K562 (cell line): Measurements from ENCODE around the gene PTPRG. TPM values are rescaled to one million over a fixed set of nuclear protein-coding genes. Genes with fewer than 3 reads are reported as not detected.

ENCODE experiments used
- ATAC-seq: fragments of 200-7000 bp; cut with Tn5 transposase; 3 replicates; pipeline ENCODE4 v1.9.1; 2020; ENCODE audit warnings: moderate library complexity
- BruUV-seq: library from RNA; stranded (reverse); fragments of 400-500 nt; replicated peaks from 2 replicates; lab custom pipeline; 2021; lab: Mats Ljungman, UMichigan
- CTCF ChIA-PET: fragments of 300-600 bp; formaldehyde crosslinking; extraction: SDS; loops from one replicate; lab custom pipeline; 2021; ENCODE audit warnings: low intra/inter-chr PET ratio; lab: Yijun Ruan, JAX
- POLR2A ChIA-PET: fragments of 300-600, 350-650 bp; sonication (Branson Sonifier 250); formaldehyde crosslinking; extraction: SDS; loops from one replicate; lab custom pipeline; 2021; ENCODE audit warnings: antibody characterized with exemption, inconsistent platforms; lab: Yijun Ruan, JAX
- DNase-seq, 4 experiments: peaks; one replicate each; pipeline versions ENCODE4 v3.0.0 to v3.0.0-alpha.2; 2011 to 2018; ENCODE audit warnings: low spot score in 3 of 4, mixed read lengths in 3 of 4; ENCODE audit errors: extremely low read depth in 1 of 4
- FAIRE-seq: peaks from 2 replicates; lab custom pipeline; 2011; peaks lifted over from hg19 to GRCh38; lab: Jason Lieb, UNC
- H2AFZ ChIP-seq: 2 replicates; pipeline ENCODE4 v1.6.0; 2011; ENCODE audit warnings: low read depth, low read length, control low read depth, inconsistent platforms
- H3K27ac ChIP-seq: fragments of 200-600 bp; 3 replicates; pipeline ENCODE4 v1.8.0; 2011; ENCODE audit warnings: low read depth, mild to moderate bottlenecking, control low read depth, inconsistent platforms, low read length, moderate library complexity, mixed read lengths; ENCODE audit errors: extremely low read depth
- H3K27me3 ChIP-seq, 2 experiments: fragments of 300-600 bp in 1 of 2; 2 replicates in 1 of 2; 3 replicates in 1 of 2; pipeline versions ENCODE4 v1.6.0 to v1.8.0; 2011; ENCODE audit warnings: inconsistent platforms in 2 of 2, low read length in 2 of 2, mild to moderate bottlenecking in 1 of 2, mixed read lengths in 1 of 2, moderate library complexity in 1 of 2; ENCODE audit not compliant: control insufficient read depth in 2 of 2, insufficient read depth in 2 of 2
- H3K36me3 ChIP-seq: fragments of 300-600 bp; 3 replicates; pipeline ENCODE4 v1.8.0; 2011; ENCODE audit warnings: mild to moderate bottlenecking, low read length, inconsistent platforms; ENCODE audit not compliant: control insufficient read depth, insufficient read depth
- H3K4me1 ChIP-seq, 2 experiments: fragments of 200-600 bp in 1 of 2; replicated peaks in 1 of 2; 2 replicates in 1 of 2; 3 replicates in 1 of 2; pipeline versions ENCODE4 v1.5.1 to v1.8.0; 2011; ENCODE audit warnings: inconsistent platforms in 2 of 2, low read length in 2 of 2, mild to moderate bottlenecking in 1 of 2, mixed read lengths in 1 of 2, moderate library complexity in 1 of 2; ENCODE audit not compliant: control insufficient read depth in 2 of 2, insufficient read depth in 2 of 2
- H3K4me2 ChIP-seq: 2 replicates; pipeline ENCODE4 v1.6.1; 2011; ENCODE audit warnings: low read length, control low read depth, inconsistent platforms, mixed read lengths; ENCODE audit not compliant: insufficient read depth
- H3K4me3 ChIP-seq: fragments of 200-600 bp; sonication (generic), shearing (Covaris generic); 2 replicates; pipeline ENCODE4 v1.5.1; 2016; ENCODE audit warnings: control low read depth, inconsistent platforms
- H3K79me2 ChIP-seq: fragments of 200-600 bp; 3 replicates; pipeline ENCODE4 v1.8.0; 2011; ENCODE audit warnings: low read length, inconsistent platforms; ENCODE audit not compliant: control insufficient read depth, insufficient read depth
- H3K9ac ChIP-seq, 2 experiments: 2 replicates each; pipeline versions ENCODE4 v1.6.0 to v1.6.1; 2011; ENCODE audit warnings: low read depth in 2 of 2, low read length in 2 of 2, control low read depth in 1 of 2, inconsistent platforms in 1 of 2, mild to moderate bottlenecking in 1 of 2, mixed read lengths in 1 of 2; ENCODE audit not compliant: insufficient read depth in 1 of 2
- H3K9me1 ChIP-seq: one replicate; pipeline ENCODE4 v1.6.0; 2011; ENCODE audit warnings: inconsistent platforms, mild to moderate bottlenecking, low read length, moderate library complexity; ENCODE audit not compliant: control insufficient read depth, insufficient read depth
- H3K9me3 ChIP-seq: replicated peaks from 2 replicates; pipeline ENCODE4 v1.5.1; 2011; ENCODE audit warnings: low read depth, low read length, inconsistent platforms; ENCODE audit not compliant: control insufficient read depth, insufficient read depth
- H4K20me1 ChIP-seq: replicated peaks from 2 replicates; pipeline ENCODE4 v1.6.1; 2011; ENCODE audit warnings: low read length, inconsistent platforms, mixed read lengths; ENCODE audit not compliant: control insufficient read depth, insufficient read depth
- CBX8 ChIP-seq: fragments of 200-600 bp; sonication (generic); IDR thresholded peaks from 2 replicates; pipeline ENCODE4 v1.6.1; 2012; ENCODE audit warnings: borderline replicate concordance, mixed run types, low read depth, mild to moderate bottlenecking, moderate library complexity, mixed read lengths, low read length, control low read depth, inconsistent platforms; ENCODE audit not compliant: poor library complexity, severe bottlenecking; ENCODE audit errors: extremely low read depth
- FOXK1 ChIP-seq: sonication (generic); formaldehyde crosslinking; IDR thresholded peaks from 2 replicates; pipeline ENCODE4 v1.8.0; 2022; ENCODE audit warnings: missing genetic modification reagents, mild to moderate bottlenecking, borderline replicate concordance
- FOXM1 ChIP-seq, 2 experiments: fragments of 450-650 bp in 1 of 2; sonication (generic) in 1 of 2; formaldehyde crosslinking in 1 of 2; IDR thresholded peaks; 2 replicates each; pipeline versions ENCODE4 v1.6.1 to v1.9.0; 2017 to 2022; ENCODE audit warnings: low read depth in 2 of 2, mild to moderate bottlenecking in 2 of 2, missing genetic modification reagents in 1 of 2, moderate library complexity in 1 of 2
- MCM2 ChIP-seq: fragments of 450-650 bp; IDR thresholded peaks from 2 replicates; pipeline ENCODE4 v1.6.1; 2017; ENCODE audit warnings: low read depth, mild to moderate bottlenecking
- MTF1 ChIP-seq: fragments of 250-450 bp; sonication (Bioruptor Pico); IDR thresholded peaks from 2 replicates; pipeline ENCODE4 v1.9.0; 2021; ENCODE audit warnings: moderate library complexity, mild to moderate bottlenecking, inconsistent platforms, borderline replicate concordance
- SMC3 ChIP-seq: conservative IDR thresholded peaks from 2 replicates; pipeline ENCODE4 v1.6.1; 2011; ENCODE audit warnings: low read depth, low read length, improper control_type of control experiment; ENCODE audit not compliant: insufficient read depth
- in situ Hi-C: fragments of 300-500 bp; cut with MboI; formaldehyde crosslinking; loops from 4 replicates; pipeline ENCODE4 v1.15.0; 2018; ENCODE audit warnings: inconsistent platforms, mixed read lengths
- intact Hi-C: fragments of 100-400 bp; cut with micrococcal nuclease; formaldehyde crosslinking; loops from 2 replicates; pipeline ENCODE4 v1.14.2; 2022
- polyA plus RNA-seq, 8 experiments: library from polyadenylated mRNA; depleted of rRNA in 4 of 8; stranded (reverse) in 5 of 8; unstranded in 3 of 8; fragments of >200 nt; fragmentation: Nextera tagmentation in 2 of 8; fragmentation: Illumina TruSeq in 1 of 8; extraction: Ambion mirVana in 2 of 8; extraction: Trizol in 1 of 8; gene quantifications; 2 replicates each; pipeline versions ENCODE4 v1.2.1 to v1.2.3, GENCODE V29; 2011 to 2014; ENCODE audit warnings: inconsistent platforms in 1 of 8, missing spikeins in 1 of 8
- total RNA-seq, 7 experiments: library from RNA; depleted of rRNA in 6 of 7; stranded (reverse); fragments of >200 nt in 6 of 7; fragmentation: Illumina TruSeq in 2 of 7; extraction: Trizol in 2 of 7; gene quantifications; 2 replicates each; pipeline versions ENCODE4 v1.2.1 to v1.2.3, GENCODE V29; 2011 to 2021; ENCODE audit warnings: low replicate concordance in 1 of 7
- TF ChIP-seq, protein P1 (sequence below), 2 experiments: fragments of 200-800 bp in 1 of 2; sonication (Bioruptor generic) in 1 of 2; sonication (generic) in 1 of 2; formaldehyde crosslinking in 1 of 2; IDR thresholded peaks in 1 of 2; conservative IDR thresholded peaks in 1 of 2; 2 replicates each; pipeline versions ENCODE4 v1.5.0 to v1.6.1; 2016 to 2020; ENCODE audit warnings: missing compliant biosample characterization in 1 of 2, missing genetic modification characterization in 1 of 2, missing genetic modification reagents in 1 of 2
- TF ChIP-seq, protein P2 (sequence below): fragments of 450-650 bp; formaldehyde crosslinking; IDR thresholded peaks from 2 replicates; pipeline ENCODE4 v1.4.0; 2020; ENCODE audit warnings: mild to moderate bottlenecking, mixed read lengths
- TF ChIP-seq, protein P3 (sequence below), 2 experiments: fragments of 450-650 bp in 1 of 2; sonication (generic) in 1 of 2; formaldehyde crosslinking; conservative IDR thresholded peaks; 2 replicates each; pipeline versions ENCODE4 v1.4.0 to v1.8.1; 2020 to 2022; ENCODE audit warnings: mild to moderate bottlenecking in 1 of 2, missing genetic modification reagents in 1 of 2

Gene PTPRG
- total and polyA plus RNA-seq, 9 of the 15 experiments (the other 6 are each of a cell fraction or from before 2014, with no cell fraction given) = 0.16 TPM; not detected in 8

DNA sequence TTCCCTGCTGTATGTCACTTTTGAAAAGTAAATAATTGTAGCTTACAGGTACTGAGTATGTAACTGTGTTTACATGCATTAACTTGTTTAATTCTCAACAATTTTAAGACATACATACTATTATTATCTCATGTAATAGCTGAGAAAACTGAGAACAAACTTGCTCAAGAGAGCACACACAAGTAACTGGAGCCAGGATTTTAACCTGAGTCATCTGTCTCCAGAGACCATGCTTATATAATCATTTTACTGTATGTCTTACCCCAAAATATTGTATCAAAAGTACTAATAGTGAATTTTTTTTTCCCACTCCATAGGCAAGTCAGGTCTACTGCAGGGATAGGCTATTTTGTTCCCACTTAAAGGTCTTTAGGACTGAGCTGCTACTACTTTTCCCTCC lies 716.6 kb downstream of the PTPRG start:
- FAIRE-seq (no peak), ATAC-seq (no peak), DNase-seq (no peak)
- H3K79me2 ChIP-seq = no peaks in the 10 kb centered on the region
- CTCF ChIA-PET = no interaction called here
- no peaks in the 10 kb centered on the region for H3K36me3 ChIP-seq
- no peaks in the 10 kb centered on the region for H3K4me1 ChIP-seq
- in situ Hi-C loops (no loop called here), intact Hi-C loops (no loop called here)
- H3K9ac ChIP-seq = no peak overlapping the region
- H3K27ac ChIP-seq = no peak overlapping the region
- no peak overlapping the region for H2AFZ ChIP-seq
- H4K20me1 ChIP-seq = no peaks in the 10 kb centered on the region
- H3K4me2 ChIP-seq = no peak overlapping the region
- POLR2A ChIA-PET = no interaction called here
- no peaks in the 10 kb centered on the region for H3K9me3 ChIP-seq
- no TSS peak for BruUV-seq
- no peaks in the 10 kb centered on the region for H3K27me3 ChIP-seq
- H3K9me1 ChIP-seq = no peaks in the 10 kb centered on the region
- TF ChIP-seq CBX8 (no peak), MCM2 (no peak), FOXM1 (IDR thresholded peaks at IDR 0.05; ENCODE audit: low read depth) (no peak), FOXM1 (CRISPR knock-in tag; IDR thresholded peaks at IDR 0.05; ENCODE audit: low read depth) (no peak), FOXK1 (no peak), MTF1 (no peak), SMC3 (no peak)
- TF ChIP-seq, protein P1, sequence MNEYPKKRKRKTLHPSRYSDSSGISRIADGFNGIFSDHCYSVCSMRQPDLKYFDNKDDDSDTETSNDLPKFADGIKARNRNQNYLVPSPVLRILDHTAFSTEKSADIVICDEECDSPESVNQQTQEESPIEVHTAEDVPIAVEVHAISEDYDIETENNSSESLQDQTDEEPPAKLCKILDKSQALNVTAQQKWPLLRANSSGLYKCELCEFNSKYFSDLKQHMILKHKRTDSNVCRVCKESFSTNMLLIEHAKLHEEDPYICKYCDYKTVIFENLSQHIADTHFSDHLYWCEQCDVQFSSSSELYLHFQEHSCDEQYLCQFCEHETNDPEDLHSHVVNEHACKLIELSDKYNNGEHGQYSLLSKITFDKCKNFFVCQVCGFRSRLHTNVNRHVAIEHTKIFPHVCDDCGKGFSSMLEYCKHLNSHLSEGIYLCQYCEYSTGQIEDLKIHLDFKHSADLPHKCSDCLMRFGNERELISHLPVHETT (CRISPR knock-in tag; conservative IDR thresholded peaks at IDR 0.05 in 1 of 2, IDR thresholded peaks at IDR 0.05 in 1 of 2) = no peak
- TF ChIP-seq, protein P2, sequence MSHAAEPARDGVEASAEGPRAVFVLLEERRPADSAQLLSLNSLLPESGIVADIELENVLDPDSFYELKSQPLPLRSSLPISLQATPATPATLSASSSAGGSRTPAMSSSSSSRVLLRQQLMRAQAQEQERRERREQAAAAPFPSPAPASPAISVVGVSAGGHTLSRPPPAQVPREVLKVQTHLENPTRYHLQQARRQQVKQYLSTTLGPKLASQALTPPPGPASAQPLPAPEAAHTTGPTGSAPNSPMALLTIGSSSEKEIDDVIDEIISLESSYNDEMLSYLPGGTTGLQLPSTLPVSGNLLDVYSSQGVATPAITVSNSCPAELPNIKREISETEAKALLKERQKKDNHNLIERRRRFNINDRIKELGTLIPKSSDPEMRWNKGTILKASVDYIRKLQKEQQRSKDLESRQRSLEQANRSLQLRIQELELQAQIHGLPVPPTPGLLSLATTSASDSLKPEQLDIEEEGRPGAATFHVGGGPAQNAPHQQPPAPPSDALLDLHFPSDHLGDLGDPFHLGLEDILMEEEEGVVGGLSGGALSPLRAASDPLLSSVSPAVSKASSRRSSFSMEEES = no peak
- TF ChIP-seq, protein P3, sequence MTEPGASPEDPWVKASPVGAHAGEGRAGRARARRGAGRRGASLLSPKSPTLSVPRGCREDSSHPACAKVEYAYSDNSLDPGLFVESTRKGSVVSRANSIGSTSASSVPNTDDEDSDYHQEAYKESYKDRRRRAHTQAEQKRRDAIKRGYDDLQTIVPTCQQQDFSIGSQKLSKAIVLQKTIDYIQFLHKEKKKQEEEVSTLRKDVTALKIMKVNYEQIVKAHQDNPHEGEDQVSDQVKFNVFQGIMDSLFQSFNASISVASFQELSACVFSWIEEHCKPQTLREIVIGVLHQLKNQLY (CRISPR knock-in tag; conservative IDR thresholded peaks at IDR 0.05) = no peak
- H3K4me3 ChIP-seq = no peak overlapping the region
